HepG2 (cell line): ENCODE measurements around the gene CDKL2. TPM values are rescaled to one million over a fixed set of nuclear protein-coding genes. Genes with fewer than 3 reads are reported as not detected.
A peak's percentile ranks its signal among the peaks of the same experiment; 100 is the strongest.

Experiments used
- AKAP8 ChIP-seq: sonication (generic); formaldehyde crosslinking; IDR thresholded peaks from 2 replicates; pipeline ENCODE4 v1.5.1; 2020; ENCODE audit warnings: mild to moderate bottlenecking, missing genetic modification reagents
- BCLAF1 ChIP-seq: fragments of 450-650 bp; IDR thresholded peaks from 2 replicates; pipeline ENCODE4 v1.6.1; 2017; ENCODE audit warnings: mild to moderate bottlenecking
- FOXO4 ChIP-seq: sonication (generic); formaldehyde crosslinking; conservative IDR thresholded peaks from 2 replicates; pipeline ENCODE4 v1.8.1; 2023; ENCODE audit warnings: missing genetic modification reagents
- GZF1 ChIP-seq: sonication (generic); formaldehyde crosslinking; IDR thresholded peaks from 2 replicates; pipeline ENCODE4 v1.5.1; 2020; ENCODE audit warnings: mild to moderate bottlenecking, missing genetic modification reagents
- HNF1B ChIP-seq: sonication (generic); formaldehyde crosslinking; IDR thresholded peaks from 2 replicates; pipeline ENCODE4 v1.5.1; 2020; ENCODE audit warnings: mild to moderate bottlenecking, moderate library complexity, missing genetic modification reagents
- PAXIP1 ChIP-seq: sonication (generic); formaldehyde crosslinking; conservative IDR thresholded peaks from 2 replicates; pipeline ENCODE4 v1.4.0; 2020; ENCODE audit warnings: mild to moderate bottlenecking, missing genetic modification reagents, moderate library complexity
- SMAD9 ChIP-seq: sonication (generic); formaldehyde crosslinking; IDR thresholded peaks from 2 replicates; pipeline ENCODE4 v1.5.1; 2020; ENCODE audit warnings: mild to moderate bottlenecking, missing genetic modification reagents
- ZNF576 ChIP-seq: sonication (generic); formaldehyde crosslinking; IDR thresholded peaks from 2 replicates; pipeline ENCODE4 v1.4.0; 2020; ENCODE audit warnings: mild to moderate bottlenecking, missing genetic modification reagents
- ZNF616 ChIP-seq: sonication (generic); formaldehyde crosslinking; IDR thresholded peaks from 2 replicates; pipeline ENCODE4 v1.5.0; 2020; ENCODE audit warnings: low read depth, mild to moderate bottlenecking, missing genetic modification reagents
- ZNF652 ChIP-seq: IDR thresholded peaks from 2 replicates; pipeline ENCODE4 v1.6.1; 2016; ENCODE audit warnings: low read depth, borderline replicate concordance
- polyA plus RNA-seq, 8 experiments: library from polyadenylated mRNA; depleted of rRNA in 3 of 8; stranded (reverse) in 7 of 8; unstranded in 1 of 8; fragments of >200 nt; fragmentation: Illumina TruSeq in 4 of 8; extraction: Trizol in 4 of 8; gene quantifications; 2 replicates each; pipeline versions ENCODE4 v1.2.1 to v1.2.3, GENCODE V29; 2011 to 2016; ENCODE audit warnings: low read depth in 4 of 8, missing spikeins in 1 of 8, mixed read lengths in 1 of 8; ENCODE audit not compliant: insufficient read depth in 1 of 8
- total RNA-seq, 5 experiments: library from RNA; depleted of rRNA; stranded (reverse); fragments of >200 nt; fragmentation: Illumina TruSeq; extraction: Trizol; gene quantifications; 2 replicates each; pipeline ENCODE4 v1.2.3, GENCODE V29; 2016; ENCODE audit warnings: low read depth in 1 of 5
- TF ChIP-seq, protein P1 (sequence below): sonication (generic); formaldehyde crosslinking; IDR thresholded peaks from 2 replicates; pipeline ENCODE4 v1.5.0; 2020; ENCODE audit warnings: mild to moderate bottlenecking, missing genetic modification reagents
- TF ChIP-seq, protein P2 (sequence below): sonication (generic); formaldehyde crosslinking; IDR thresholded peaks from 2 replicates; pipeline ENCODE4 v1.5.0; 2020; ENCODE audit warnings: missing genetic modification reagents

CDKL2 gene
- total and polyA plus RNA-seq, 2 of the 13 experiments (the other 11 are each of a cell fraction or from before 2014, with no cell fraction given) = not detected

DNA sequence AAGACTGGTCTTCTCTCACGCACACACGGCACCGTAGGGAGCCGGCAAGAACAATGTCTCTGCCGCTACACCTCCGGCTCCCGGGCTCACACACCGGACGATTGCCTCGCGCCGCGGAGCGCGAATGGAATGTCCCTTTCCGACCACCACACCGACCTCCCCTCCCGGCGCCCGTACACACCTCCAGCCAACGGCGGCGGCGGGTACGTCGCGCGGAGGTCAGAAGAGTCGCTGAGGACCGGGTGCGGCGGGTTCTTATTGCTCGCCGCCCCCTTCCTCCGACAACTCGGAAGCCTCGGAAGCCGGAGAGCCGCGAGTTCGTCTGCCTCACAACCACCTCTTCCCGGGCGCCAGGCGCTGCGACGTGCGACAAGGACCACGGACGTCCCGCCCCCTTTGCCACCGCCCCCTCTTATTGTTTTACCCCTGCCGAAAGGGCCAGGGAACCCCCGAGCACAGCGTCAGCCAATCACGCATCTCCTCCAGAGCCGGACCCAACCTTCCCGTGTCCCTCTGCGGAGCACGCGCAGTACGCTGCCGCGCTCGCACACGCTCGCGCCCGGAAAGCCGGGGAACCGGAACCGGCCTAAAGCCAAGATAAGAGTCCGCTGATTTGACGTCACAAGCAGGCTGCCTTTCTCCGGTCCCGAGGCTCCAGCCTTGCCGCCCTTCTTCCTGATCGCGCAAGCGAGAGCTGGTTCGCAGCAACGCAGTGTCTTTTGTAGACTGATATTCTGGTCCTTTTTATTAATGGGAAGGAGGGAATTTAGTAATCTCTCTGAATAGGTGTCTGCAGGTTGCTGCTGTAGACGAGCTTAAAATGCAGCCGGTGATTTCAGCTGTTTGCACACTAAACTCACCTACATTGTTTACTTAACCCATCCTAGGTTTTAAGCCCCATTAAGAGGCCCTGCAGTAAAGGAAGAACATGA is 43.0 kb upstream of the CDKL2 start, which contains the start of gene G3BP2 (continued):
- TF ChIP-seq, protein P1, sequence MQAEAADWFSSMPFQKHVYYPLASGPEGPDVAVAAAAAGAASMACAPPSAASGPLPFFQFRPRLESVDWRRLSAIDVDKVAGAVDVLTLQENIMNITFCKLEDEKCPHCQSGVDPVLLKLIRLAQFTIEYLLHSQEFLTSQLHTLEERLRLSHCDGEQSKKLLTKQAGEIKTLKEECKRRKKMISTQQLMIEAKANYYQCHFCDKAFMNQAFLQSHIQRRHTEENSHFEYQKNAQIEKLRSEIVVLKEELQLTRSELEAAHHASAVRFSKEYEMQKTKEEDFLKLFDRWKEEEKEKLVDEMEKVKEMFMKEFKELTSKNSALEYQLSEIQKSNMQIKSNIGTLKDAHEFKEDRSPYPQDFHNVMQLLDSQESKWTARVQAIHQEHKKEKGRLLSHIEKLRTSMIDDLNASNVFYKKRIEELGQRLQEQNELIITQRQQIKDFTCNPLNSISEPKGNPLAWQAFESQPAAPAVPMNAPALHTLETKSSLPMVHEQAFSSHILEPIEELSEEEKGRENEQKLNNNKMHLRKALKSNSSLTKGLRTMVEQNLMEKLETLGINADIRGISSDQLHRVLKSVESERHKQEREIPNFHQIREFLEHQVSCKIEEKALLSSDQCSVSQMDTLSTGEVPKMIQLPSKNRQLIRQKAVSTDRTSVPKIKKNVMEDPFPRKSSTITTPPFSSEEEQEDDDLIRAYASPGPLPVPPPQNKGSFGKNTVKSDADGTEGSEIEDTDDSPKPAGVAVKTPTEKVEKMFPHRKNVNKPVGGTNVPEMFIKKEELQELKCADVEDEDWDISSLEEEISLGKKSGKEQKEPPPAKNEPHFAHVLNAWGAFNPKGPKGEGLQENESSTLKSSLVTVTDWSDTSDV = peak; percentile 80; the same call in 1 of the 2 replicates
- TF ChIP-seq ZNF576 (CRISPR knock-in tag) = 0 out of 2 replicates have a peak, but pooled peaks have one; percentile 11
- TF ChIP-seq, protein P2, sequence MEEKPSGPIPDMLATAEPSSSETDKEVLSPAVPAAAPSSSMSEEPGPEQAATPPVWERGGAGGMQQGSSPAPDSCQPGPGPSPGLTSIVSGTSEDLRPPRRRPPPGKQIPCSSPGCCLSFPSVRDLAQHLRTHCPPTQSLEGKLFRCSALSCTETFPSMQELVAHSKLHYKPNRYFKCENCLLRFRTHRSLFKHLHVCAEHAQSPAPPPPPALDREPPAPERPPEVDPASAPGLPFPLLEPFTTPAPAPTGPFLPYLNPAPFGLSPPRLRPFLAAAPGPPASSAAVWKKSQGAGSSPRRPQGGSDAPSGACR (CRISPR knock-in tag) = no peak; the same call in none of the 2 replicates
- TF ChIP-seq AKAP8 (CRISPR knock-in tag) = peak; percentile 37; the same call in 1 of the 2 replicates
- no peak for TF ChIP-seq SMAD9 (CRISPR knock-in tag)
- TF ChIP-seq ZNF616 (CRISPR knock-in tag) = peak; percentile 70; the same call in 1 of the 2 replicates
- peak; percentile 57 for TF ChIP-seq ZNF652 (CRISPR knock-in tag)
- TF ChIP-seq GZF1 (CRISPR knock-in tag) = peak; percentile 36; the same call in 1 of the 2 replicates
- TF ChIP-seq PAXIP1 (CRISPR knock-in tag) = peak; percentile 54
- no peak for TF ChIP-seq BCLAF1
- peak; percentile 78 for TF ChIP-seq HNF1B (CRISPR knock-in tag)
- 0 out of 2 replicates have a peak, but pooled peaks have one; percentile 64 for TF ChIP-seq FOXO4
